HG02840 (cell line): Measurements from ENCODE around the gene SPATS2L.

Experiments
- ATAC-seq: cut with Tn5 transposase; IDR thresholded peaks from one replicate; pipeline ENCODE4 v1.9.1; 2021; ENCODE audit warnings: mild to moderate bottlenecking, moderate library complexity, moderate number of reproducible peaks; ENCODE audit not compliant: unreplicated experiment, low FRiP score

Gene SPATS2L

GRCh38 chr2:200317975-200318374 lies 11.5 kb downstream of the SPATS2L start:
- ATAC-seq: no peak

GRCh38 chr2:200318940-200319435 lies 12.5 kb downstream of the SPATS2L start:
- ATAC-seq: no peak

GRCh38 chr2:200319548-200320337 lies 13.2 kb downstream of the SPATS2L start:
- no peak for ATAC-seq

- no peak for ATAC-seq
Observed at GRCh38 chr2:200320344-200320743, 13.9 kb downstream of the SPATS2L start.

- no peak for ATAC-seq
Observed at GRCh38 chr2:200320991-200321390, 14.5 kb downstream of the SPATS2L start.

- no peak for ATAC-seq
Observed at GRCh38 chr2:200321780-200322534, 15.5 kb downstream of the SPATS2L start.

- no peak for ATAC-seq
Observed at GRCh38 chr2:200322607-200323006, 16.1 kb downstream of the SPATS2L start.

GRCh38 chr2:200324362-200324761 lies 17.9 kb downstream of the SPATS2L start:
- no peak for ATAC-seq

- no peak for ATAC-seq
Observed at GRCh38 chr2:200329384-200329783, 22.9 kb downstream of the SPATS2L start.

- ATAC-seq: no peak
Observed at GRCh38 chr2:200329798-200330197, 23.3 kb downstream of the SPATS2L start.

GRCh38 chr2:200330351-200331060 lies 24.0 kb downstream of the SPATS2L start:
- ATAC-seq: no peak

GRCh38 chr2:200331061-200331400 lies 24.5 kb downstream of the SPATS2L start:
- no peak for ATAC-seq

GRCh38 chr2:200335657-200336056 lies 29.2 kb downstream of the SPATS2L start:
- no peak for ATAC-seq

- no peak for ATAC-seq
Observed at GRCh38 chr2:200336980-200337615, 30.6 kb downstream of the SPATS2L start.

- ATAC-seq: no peak
Observed at GRCh38 chr2:200337621-200338020, 31.1 kb downstream of the SPATS2L start.

- no peak for ATAC-seq
Observed at GRCh38 chr2:200338692-200339091, 32.2 kb downstream of the SPATS2L start.

- no peak for ATAC-seq
Observed at GRCh38 chr2:200340508-200341224, 34.2 kb downstream of the SPATS2L start.

GRCh38 chr2:200341376-200341775 lies 34.9 kb downstream of the SPATS2L start:
- ATAC-seq: no peak

- no peak for ATAC-seq
Observed at GRCh38 chr2:200342235-200342634, 35.7 kb downstream of the SPATS2L start.

- ATAC-seq: no peak
Observed at GRCh38 chr2:200342654-200343053, 36.2 kb downstream of the SPATS2L start.
